Ectodermal cell (in vitro differentiated cells): Measurements from ENCODE around the gene NKD2.

Experiments used
- H3K27ac ChIP-seq: 2 replicates; pipeline ENCODE4 v1.7.0; 2013; ENCODE audit warnings: mild to moderate bottlenecking, low read depth, low read length; ENCODE audit not compliant: insufficient read depth, poor library complexity, severe bottlenecking
- H3K27me3 ChIP-seq: 2 replicates; pipeline ENCODE4 v1.7.0; 2013; ENCODE audit warnings: mild to moderate bottlenecking, low read length; ENCODE audit not compliant: insufficient read depth, control insufficient read depth, poor library complexity, severe bottlenecking
- H3K36me3 ChIP-seq: one replicate; pipeline ENCODE4 v1.7.0; 2013; ENCODE audit warnings: low read length; ENCODE audit not compliant: control insufficient read depth, insufficient read depth
- H3K4me1 ChIP-seq: one replicate; pipeline ENCODE4 v1.7.0; 2013; ENCODE audit warnings: low read length; ENCODE audit not compliant: control insufficient read depth, insufficient read depth
- H3K4me3 ChIP-seq: 2 replicates; pipeline ENCODE4 v1.7.0; 2013; ENCODE audit warnings: low read depth, low read length, control low read depth; ENCODE audit not compliant: insufficient read depth
- H3K9me3 ChIP-seq: 2 replicates; pipeline ENCODE4 v1.7.0; 2013; ENCODE audit warnings: mild to moderate bottlenecking, low read length, moderate library complexity; ENCODE audit not compliant: control insufficient read depth
- WGBS, 2 experiments: methylation state at CpG; one replicate each; pipeline ENCODE4 v1.1.7; 2013; ENCODE audit warnings: missing lambda C conversion rate in 2 of 2; 5-methylcytosine and 5-hydroxymethylcytosine counted together

Gene NKD2

DNA sequence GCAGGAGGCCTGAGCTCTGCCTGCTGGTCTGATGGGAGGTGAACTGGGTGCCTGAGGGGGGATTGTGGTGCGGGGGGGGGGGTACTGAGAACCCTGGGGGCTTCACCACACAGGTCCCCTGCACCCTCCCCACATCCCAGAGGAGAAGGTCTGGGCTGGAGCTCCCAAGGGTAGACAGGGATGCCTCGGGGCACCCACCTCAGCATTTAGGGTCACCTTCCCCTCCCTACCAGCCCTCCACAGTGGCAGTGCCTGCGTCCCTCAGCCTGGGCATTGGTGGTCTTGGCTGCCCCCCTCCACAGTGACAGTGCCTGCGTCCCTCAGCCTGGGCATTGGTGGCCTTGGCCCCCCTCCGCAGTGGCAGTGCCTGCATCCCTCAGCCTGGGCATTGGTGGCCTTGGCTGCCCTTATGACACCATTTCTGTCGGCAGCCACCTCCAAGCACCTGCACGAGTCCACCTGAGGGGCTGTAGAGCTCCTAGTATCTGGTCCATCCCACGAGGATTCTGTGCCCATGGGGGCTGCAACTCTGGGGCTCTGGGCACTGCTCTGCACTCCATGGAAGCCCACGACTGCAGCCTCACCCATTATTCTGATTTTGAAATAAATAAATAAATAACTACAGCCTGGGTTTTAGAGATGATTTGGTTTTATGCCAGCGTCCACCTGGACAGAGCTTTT, 21.5 kb downstream of the NKD2 start:
- no peaks in the 10 kb centered on the region for H3K27me3 ChIP-seq
- WGBS, 2 experiments = 83 to 90% methylated on average over 9 of the region's 10 CpGs

DNA sequence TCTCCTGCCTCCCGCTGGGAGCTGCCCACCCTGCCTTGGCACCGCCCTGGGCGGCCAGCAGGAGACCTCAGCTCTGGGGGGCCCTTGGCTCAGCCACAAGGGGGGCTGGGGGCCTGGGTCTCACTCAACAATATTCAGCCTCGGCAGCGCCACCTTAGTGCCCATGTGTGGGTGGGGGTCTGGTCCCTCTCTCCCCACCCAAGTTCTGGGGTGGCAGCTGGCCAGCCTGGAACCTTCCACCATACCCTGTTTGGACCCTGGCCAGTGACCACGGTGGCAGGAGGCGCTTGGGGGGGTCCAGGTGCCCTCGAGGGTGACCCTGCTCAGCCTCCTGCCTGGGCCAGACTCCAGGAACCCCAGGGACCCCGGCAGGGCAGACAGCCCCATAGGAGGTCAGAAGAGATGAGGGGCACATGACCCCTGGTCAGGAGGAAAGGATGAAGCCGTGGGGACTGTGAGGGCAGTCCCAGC, 22.2 kb downstream of the NKD2 start:
- WGBS, 2 experiments = 87 to 89% methylated on average over 10 of the region's 10 CpGs
- H3K27me3 ChIP-seq = no peaks in the 10 kb centered on the region
- no peak overlapping the region for H3K27ac ChIP-seq
- H3K9me3 ChIP-seq = no peaks in the 10 kb centered on the region
- no peak overlapping the region for H3K4me3 ChIP-seq
- H3K4me1 ChIP-seq = peaks cover 10% of the 10 kb centered on the region
- H3K36me3 ChIP-seq = no peaks in the 10 kb centered on the region

More for the DNA sequence above, 21.5 kb downstream of the NKD2 start:
- no peaks in the 10 kb centered on the region for H3K36me3 ChIP-seq
- H3K4me3 ChIP-seq = no peak overlapping the region
- H3K9me3 ChIP-seq = no peaks in the 10 kb centered on the region
- peaks cover 10% of the 10 kb centered on the region for H3K4me1 ChIP-seq
- no peak overlapping the region for H3K27ac ChIP-seq

DNA sequence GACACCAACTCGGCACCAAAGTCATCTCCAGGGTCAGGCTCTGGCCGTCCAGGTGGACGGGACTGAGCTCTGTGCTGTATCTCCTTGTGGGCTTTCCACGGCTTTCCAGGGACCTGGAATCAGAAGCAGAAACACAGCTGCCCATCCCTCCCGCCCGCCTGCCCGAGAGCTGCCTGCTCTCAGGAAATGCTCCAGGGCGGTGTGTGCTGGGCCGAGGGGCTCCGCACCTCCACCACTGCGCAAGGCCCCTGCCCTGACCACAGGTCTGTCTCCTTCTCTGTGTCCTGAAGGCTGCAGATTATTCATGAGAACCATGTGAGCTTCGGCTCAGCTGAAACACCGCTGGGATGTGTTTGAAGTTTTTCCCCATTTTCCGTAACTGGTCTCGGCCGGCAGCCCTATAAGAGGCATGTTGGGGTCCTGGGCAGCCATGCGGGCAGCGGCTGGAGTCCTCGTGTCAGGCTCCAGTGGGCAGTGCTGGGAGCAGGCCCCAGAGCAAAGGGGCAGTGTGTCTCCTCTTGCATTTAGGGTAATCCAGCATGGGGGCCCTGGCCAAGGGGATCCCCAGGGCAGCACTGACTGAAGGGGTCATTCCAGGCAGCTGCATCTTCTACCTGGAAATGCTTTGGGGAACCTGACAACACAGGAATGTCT, 22.8 kb downstream of the NKD2 start:
- Histone ChIP-seq H3K27ac (no peak overlapping the region), H3K27me3 (no peaks in the 10 kb centered on the region), H3K4me1 (peaks cover 10% of the 10 kb centered on the region), H3K36me3 (no peaks in the 10 kb centered on the region), H3K9me3 (no peaks in the 10 kb centered on the region), H3K4me3 (no peak overlapping the region)
- 91 to 93% methylated on average over 19 of the region's 19 CpGs for WGBS, 2 experiments

DNA sequence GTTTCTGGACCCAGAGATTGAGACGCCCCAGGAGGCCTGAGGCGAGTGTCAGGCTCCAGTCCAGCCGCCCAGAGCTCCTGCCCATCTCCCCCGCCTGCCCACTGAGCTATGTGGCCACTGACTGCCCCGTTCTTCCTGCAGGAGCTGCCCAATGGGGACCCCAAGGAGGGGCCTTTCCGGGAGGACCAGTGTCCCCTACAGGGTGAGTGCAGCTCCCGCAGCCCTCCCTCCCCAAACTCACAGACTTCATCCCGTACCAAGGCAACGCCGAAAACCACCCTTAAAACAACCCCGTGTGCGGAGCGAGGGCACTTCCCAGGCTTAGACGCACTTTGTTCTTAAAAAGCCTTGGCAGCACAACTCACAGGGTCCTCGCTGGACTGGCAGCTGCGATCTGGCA, 23.4 kb downstream of the NKD2 start:
- H3K27ac ChIP-seq = no peak overlapping the region
- no peaks in the 10 kb centered on the region for H3K27me3 ChIP-seq
- no peaks in the 10 kb centered on the region for H3K36me3 ChIP-seq
- H3K4me3 ChIP-seq = no peak overlapping the region
- peaks cover 10% of the 10 kb centered on the region for H3K4me1 ChIP-seq
- WGBS, 2 experiments = 88 to 90% methylated on average over 16 of the region's 16 CpGs
- H3K9me3 ChIP-seq = no peaks in the 10 kb centered on the region

DNA sequence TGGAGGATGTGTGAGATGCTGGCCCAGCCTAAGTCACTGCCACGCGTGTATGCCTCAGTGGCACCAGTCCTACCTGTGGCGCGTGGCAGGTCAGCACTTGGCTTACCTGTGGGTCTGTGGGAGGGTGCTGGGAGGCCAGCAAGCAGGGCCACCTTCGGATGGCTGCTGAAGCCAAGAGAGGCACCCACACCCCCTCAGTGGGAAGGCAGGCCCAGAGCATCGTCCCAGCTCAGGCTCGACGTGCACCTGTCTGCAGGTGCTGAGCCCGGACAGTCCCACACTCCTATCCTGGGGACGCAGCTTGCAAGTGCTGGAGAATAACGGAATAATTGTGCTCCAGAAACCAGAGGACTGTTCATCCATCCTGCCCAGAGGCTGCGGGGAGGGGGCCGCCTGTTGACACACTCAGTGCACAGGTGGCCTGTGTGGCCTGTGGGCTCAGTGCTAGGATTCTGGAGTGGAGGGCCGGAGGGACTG, 24.0 kb downstream of the NKD2 start:
- peaks cover 10% of the 10 kb centered on the region for H3K4me1 ChIP-seq
- no peaks in the 10 kb centered on the region for H3K36me3 ChIP-seq
- WGBS, 2 experiments = 95 to 96% methylated on average over 14 of the region's 14 CpGs
- H3K4me3 ChIP-seq = no peak overlapping the region
- no peaks in the 10 kb centered on the region for H3K9me3 ChIP-seq
- no peak overlapping the region for H3K27ac ChIP-seq
- no peaks in the 10 kb centered on the region for H3K27me3 ChIP-seq

DNA sequence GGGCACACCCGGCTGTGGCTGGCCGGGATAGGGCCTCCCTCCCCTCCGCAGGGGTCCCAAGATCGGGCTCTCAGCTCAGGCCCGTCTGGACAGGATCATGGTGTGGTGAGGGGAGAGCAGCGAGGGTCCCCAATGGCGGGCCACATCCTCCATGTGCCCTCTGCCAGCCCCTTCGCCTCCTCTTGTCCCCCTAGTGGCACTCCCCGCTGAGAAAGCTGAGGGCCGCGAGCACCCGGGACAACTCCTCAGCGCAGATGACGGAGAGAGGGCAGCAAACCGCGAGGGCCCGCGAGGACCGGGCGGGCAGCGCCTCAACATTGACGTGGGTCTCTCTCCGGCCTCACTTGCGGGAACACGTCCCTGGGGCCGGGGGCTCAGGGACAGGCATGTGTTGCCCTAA, 24.6 kb downstream of the NKD2 start:
- H3K4me1 ChIP-seq = peaks cover 10% of the 10 kb centered on the region
- H3K4me3 ChIP-seq = no peak overlapping the region
- H3K9me3 ChIP-seq = no peaks in the 10 kb centered on the region
- H3K27ac ChIP-seq = no peak overlapping the region
- no peaks in the 10 kb centered on the region for H3K36me3 ChIP-seq
- 93% methylated on average over 26 of the region's 26 CpGs for WGBS, 2 experiments
- H3K27me3 ChIP-seq = no peaks in the 10 kb centered on the region

DNA sequence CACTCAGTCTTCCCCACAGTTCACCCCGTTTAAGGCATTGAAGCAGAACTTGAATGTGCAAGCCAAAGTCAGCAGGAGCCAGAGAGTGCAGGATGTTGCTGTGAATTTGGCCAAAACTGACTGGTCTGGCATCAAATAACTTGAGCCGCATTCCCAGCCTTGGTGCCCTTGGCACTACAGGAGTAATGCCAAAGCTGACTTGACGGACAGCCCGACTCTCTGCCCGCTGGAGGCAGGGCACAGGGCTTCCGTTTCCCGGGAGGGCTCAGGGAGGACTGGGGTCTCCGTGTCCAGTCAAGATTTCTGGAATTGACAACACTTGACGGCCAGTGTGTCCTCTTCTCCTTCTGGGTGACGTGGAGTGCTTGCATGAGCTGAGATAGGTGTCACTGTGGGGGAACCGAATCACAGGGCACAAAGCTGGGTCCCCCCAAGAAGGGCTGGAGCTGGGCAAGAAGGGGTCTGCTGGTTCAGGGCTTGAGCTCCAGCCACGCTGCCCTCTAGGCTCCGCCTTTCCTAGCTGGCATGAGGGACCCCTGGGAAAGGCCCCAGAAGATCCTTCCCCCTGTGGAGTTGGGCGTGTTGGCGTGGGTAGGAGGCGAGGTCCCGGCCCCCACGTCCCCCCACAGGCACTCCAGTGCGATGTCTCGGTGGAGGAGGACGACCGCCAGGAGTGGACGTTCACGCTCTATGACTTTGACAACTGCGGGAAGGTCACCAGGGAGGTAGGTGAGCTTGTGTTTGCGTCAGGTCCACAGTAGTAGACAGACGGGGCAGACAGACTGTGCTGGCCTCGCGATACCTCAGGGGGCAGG, 25.2 kb downstream of the NKD2 start:
- Histone ChIP-seq H3K9me3 (no peaks in the 10 kb centered on the region), H3K4me3 (no peak overlapping the region), H3K4me1 (peaks cover 10% of the 10 kb centered on the region), H3K36me3 (no peaks in the 10 kb centered on the region), H3K27me3 (no peaks in the 10 kb centered on the region), H3K27ac (no peak overlapping the region)
- 94 to 95% methylated on average over 29 of the region's 29 CpGs for WGBS, 2 experiments

DNA sequence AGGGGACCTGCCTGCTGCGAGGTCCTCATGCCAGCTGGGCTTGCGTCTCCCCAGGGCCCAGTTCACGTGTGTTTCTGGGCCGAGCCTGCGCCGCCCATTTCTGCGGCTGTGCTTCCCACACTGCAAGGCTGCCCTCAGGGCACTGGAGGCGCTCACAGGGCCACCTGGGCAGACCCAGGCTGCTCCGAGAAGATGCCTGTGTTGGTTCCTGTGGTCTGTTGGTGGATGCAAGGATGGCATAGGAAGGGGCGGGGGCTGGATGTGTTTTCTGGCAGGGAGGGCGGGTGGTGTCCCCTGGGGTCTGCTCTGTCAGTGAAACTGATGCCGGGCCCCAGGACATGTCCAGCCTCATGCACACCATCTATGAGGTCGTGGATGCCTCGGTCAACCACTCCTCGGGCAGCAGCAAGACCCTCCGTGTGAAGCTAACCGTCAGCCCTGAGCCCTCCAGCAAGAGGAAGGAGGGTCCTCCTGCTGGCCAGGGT, 25.9 kb downstream of the NKD2 start:
- 94% methylated on average over 17 of the region's 17 CpGs for WGBS, 2 experiments
- peaks cover 10% of the 10 kb centered on the region for H3K4me1 ChIP-seq
- H3K36me3 ChIP-seq = no peaks in the 10 kb centered on the region
- H3K27me3 ChIP-seq = no peaks in the 10 kb centered on the region
- H3K4me3 ChIP-seq = no peak overlapping the region
- no peaks in the 10 kb centered on the region for H3K9me3 ChIP-seq
- H3K27ac ChIP-seq = no peak overlapping the region

DNA sequence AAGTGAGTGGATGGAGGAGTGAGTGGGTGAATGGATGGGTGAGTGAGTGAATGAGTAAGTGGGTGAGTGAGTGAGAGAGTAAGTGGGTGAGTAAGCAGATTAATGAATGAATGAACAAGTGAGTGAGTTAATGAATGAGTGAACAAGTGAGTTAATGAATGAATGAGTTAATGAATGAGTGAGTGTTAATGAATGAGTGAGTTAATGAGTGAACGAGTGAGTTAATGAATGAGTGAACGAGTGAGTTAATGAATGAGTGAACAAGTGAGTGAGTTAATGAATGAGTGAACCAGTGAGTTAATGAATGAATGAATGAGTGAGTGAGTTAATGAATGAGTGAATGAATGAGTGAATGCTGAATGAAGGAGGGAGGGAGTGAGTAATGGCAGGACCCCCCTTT, 26.4 kb downstream of the NKD2 start:
- peaks cover 10% of the 10 kb centered on the region for H3K4me1 ChIP-seq
- 89 to 93% methylated on average over 2 of the region's 2 CpGs for WGBS, 2 experiments
- H3K4me3 ChIP-seq = no peak overlapping the region
- H3K36me3 ChIP-seq = no peaks in the 10 kb centered on the region
- no peaks in the 10 kb centered on the region for H3K27me3 ChIP-seq
- H3K9me3 ChIP-seq = no peaks in the 10 kb centered on the region
- H3K27ac ChIP-seq = no peak overlapping the region
